Colonic mucosa (tissue), 4 donors: ENCODE measurements around the gene GRIK5. TPM values are rescaled to one million over a fixed set of nuclear protein-coding genes. Genes with fewer than 3 reads are reported as not detected.

Experiments
- DNase-seq: peaks from one replicate; pipeline ENCODE4 v3.0.0-alpha.2; 2020
- H3K27ac ChIP-seq: fragments of 200-600 bp; one replicate; pipeline ENCODE4 v1.8.0; 2021
- H3K27me3 ChIP-seq: fragments of 200-600 bp; one replicate; pipeline ENCODE4 v1.8.0; 2021
- H3K36me3 ChIP-seq: fragments of 200-600 bp; one replicate; pipeline ENCODE4 v1.8.0; 2021
- H3K4me1 ChIP-seq: fragments of 200-600 bp; one replicate; pipeline ENCODE4 v1.8.0; 2021; ENCODE audit warnings: mild to moderate bottlenecking
- H3K4me3 ChIP-seq: fragments of 200-600 bp; one replicate; pipeline ENCODE4 v1.8.0; 2021
- H3K9ac ChIP-seq, 2 donors: one replicate each; pipeline ENCODE4 v1.7.0; 2013; ENCODE audit warnings: control low read depth in 2 of 2, low read depth in 2 of 2, low read length in 2 of 2
- H3K9me3 ChIP-seq: fragments of 200-600 bp; one replicate; pipeline ENCODE4 v1.8.0; 2021
- intact Hi-C: fragments of 100-400 bp; cut with DNase I; formaldehyde crosslinking; loops from one replicate; pipeline ENCODE4 v1.14.1; 2022
- total RNA-seq, 2 donors: library from RNA; stranded (reverse); fragmentation: NEBNext Ultra II Directional in 1 of 2; extraction: Animal tissue kit (Norgen Biotek cat#: 25700) in 1 of 2; gene quantifications; one replicate each; pipeline ENCODE4 v1.2.1, GENCODE V29; 2021
- TF ChIP-seq, protein P1 (sequence below): fragments of 200-600 bp; IDR thresholded peaks from one replicate; pipeline ENCODE4 v1.8.0; 2022; ENCODE audit warnings: antibody characterized with exemption, mild to moderate bottlenecking
- donor health status: healthy.
- donor health status: DM: no; HTN: no; CAD: no.
- donor health status: DM: no; HTN: no; CAD: no.

The GRIK5 gene
- total RNA-seq, 2 donors from 2014 or later: 0.62 to 2.3 TPM

GRCh38 chr19:42010245-42011126 is 59.5 kb downstream of the GRIK5 start:
- Histone ChIP-seq H3K4me1 (no peaks in the 10 kb centered on the region), H3K27ac (no peak overlapping the region), H3K27me3 (no peaks in the 10 kb centered on the region), H3K4me3 (no peak overlapping the region), H3K9ac (no peak overlapping the region), H3K9me3 (no peaks in the 10 kb centered on the region), H3K36me3 (no peaks in the 10 kb centered on the region)
- no peak for DNase-seq
- intact Hi-C loops: no loop called here
- TF ChIP-seq, protein P1, sequence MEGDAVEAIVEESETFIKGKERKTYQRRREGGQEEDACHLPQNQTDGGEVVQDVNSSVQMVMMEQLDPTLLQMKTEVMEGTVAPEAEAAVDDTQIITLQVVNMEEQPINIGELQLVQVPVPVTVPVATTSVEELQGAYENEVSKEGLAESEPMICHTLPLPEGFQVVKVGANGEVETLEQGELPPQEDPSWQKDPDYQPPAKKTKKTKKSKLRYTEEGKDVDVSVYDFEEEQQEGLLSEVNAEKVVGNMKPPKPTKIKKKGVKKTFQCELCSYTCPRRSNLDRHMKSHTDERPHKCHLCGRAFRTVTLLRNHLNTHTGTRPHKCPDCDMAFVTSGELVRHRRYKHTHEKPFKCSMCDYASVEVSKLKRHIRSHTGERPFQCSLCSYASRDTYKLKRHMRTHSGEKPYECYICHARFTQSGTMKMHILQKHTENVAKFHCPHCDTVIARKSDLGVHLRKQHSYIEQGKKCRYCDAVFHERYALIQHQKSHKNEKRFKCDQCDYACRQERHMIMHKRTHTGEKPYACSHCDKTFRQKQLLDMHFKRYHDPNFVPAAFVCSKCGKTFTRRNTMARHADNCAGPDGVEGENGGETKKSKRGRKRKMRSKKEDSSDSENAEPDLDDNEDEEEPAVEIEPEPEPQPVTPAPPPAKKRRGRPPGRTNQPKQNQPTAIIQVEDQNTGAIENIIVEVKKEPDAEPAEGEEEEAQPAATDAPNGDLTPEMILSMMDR: no peak

GRCh38 chr19:42006569-42006968 is 63.4 kb downstream of the GRIK5 start:
- no peak for DNase-seq
- Histone ChIP-seq H3K9ac (no peak overlapping the region), H3K4me3 (no peak overlapping the region), H3K9me3 (no peaks in the 10 kb centered on the region), H3K27ac (no peak overlapping the region), H3K27me3 (no peaks in the 10 kb centered on the region), H3K36me3 (no peaks in the 10 kb centered on the region), H3K4me1 (no peaks in the 10 kb centered on the region)
- intact Hi-C loops: no loop called here
- TF ChIP-seq, protein P1: no peak

- H3K4me1 ChIP-seq: no peaks in the 10 kb centered on the region
- H3K27me3 ChIP-seq: peaks cover 4% of the 10 kb centered on the region
- no peak overlapping the region for H3K27ac ChIP-seq
- intact Hi-C loops: no loop called here
- no peak overlapping the region for H3K4me3 ChIP-seq
- no peaks in the 10 kb centered on the region for H3K9me3 ChIP-seq
- H3K36me3 ChIP-seq: no peaks in the 10 kb centered on the region
- DNase-seq: no peak
- TF ChIP-seq, protein P1: no peak
- H3K9ac ChIP-seq: no peak overlapping the region
Measured at GRCh38 chr19:42005504-42005903, 64.5 kb downstream of the GRIK5 start.

DNA sequence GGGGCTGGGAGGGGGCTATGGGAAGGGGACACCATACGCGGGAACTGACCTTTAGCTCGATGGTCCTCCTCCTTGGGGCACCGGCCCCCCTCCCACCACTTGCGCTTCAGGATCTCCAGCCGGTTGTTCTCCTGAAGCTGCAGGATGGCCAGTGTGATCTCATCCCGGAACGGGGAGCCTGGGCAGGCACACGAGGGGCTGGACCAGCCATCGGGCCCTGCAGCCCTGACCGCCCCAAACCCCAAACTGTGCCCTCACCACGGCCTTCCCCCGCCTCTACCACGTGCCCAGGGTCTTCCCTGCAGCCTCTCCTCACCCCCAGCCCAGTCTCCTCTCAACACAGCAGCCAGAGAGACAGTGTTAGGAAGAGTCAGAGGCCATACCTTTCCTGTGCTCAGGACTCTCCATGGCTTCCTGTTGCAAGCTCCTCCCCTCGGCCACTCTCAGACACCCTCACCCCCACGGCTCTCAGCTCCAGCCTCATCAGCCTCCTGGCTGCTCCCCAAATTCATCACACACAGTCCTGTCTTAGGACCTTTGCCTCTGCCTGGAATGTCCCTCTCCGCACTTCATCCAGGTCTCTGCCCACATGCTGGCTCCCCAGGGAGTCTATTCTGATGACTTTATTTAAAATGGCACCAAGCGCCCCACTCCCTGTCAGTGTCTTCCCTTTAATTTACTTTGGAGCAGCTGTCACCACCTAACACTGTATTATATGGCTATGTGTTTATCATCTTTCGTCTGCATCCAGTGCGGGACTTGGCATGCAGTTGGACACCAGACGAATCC is 66.3 kb downstream of the GRIK5 start:
- no peak for DNase-seq
- Histone ChIP-seq H3K4me3 (no peak overlapping the region), H3K27ac (no peak overlapping the region), H3K9me3 (no peaks in the 10 kb centered on the region), H3K27me3 (peaks cover 20% of the 10 kb centered on the region), H3K4me1 (no peaks in the 10 kb centered on the region), H3K36me3 (no peaks in the 10 kb centered on the region), H3K9ac (no peak overlapping the region)
- intact Hi-C loops: no loop called here
- TF ChIP-seq, protein P1: no peak

GRCh38 chr19:41999878-42000208 is 70.2 kb downstream of the GRIK5 start:
- TF ChIP-seq, protein P1: no peak
- Histone ChIP-seq H3K9ac (no peak overlapping the region), H3K4me3 (no peak overlapping the region), H3K27ac (no peak overlapping the region), H3K36me3 (no peaks in the 10 kb centered on the region), H3K4me1 (no peaks in the 10 kb centered on the region), H3K9me3 (no peaks in the 10 kb centered on the region), H3K27me3 (peaks cover 35% of the 10 kb centered on the region)
- intact Hi-C loops: no loop called here
- DNase-seq: no peak
